Neural progenitor cell (in vitro differentiated cells): ENCODE measurements around the gene ZNF385A. TPM values are rescaled to one million over a fixed set of nuclear protein-coding genes. Genes with fewer than 3 reads are reported as not detected.

ENCODE experiments used
- DNase-seq: peaks from one replicate; pipeline ENCODE4 v3.0.0-alpha.2; 2016; ENCODE audit warnings: low spot score
- H2AFZ ChIP-seq: fragments of 200-600 bp; sonication (generic); replicated peaks from 2 replicates; pipeline ENCODE4 v1.6.1; 2016; ENCODE audit warnings: antibody characterized with exemption
- H3F3A ChIP-seq: fragments of 200-600 bp; sonication (generic); 2 replicates; pipeline ENCODE4 v1.6.1; 2016; ENCODE audit warnings: antibody characterized with exemption, low read depth
- H3K27ac ChIP-seq: fragments of 200-600 bp; sonication (generic); 2 replicates; pipeline ENCODE4 v1.5.1; 2016; ENCODE audit warnings: mild to moderate bottlenecking
- H3K27me3 ChIP-seq: fragments of 200-600 bp; sonication (generic); 2 replicates; pipeline ENCODE4 v1.6.1; 2016; ENCODE audit warnings: mild to moderate bottlenecking, moderate library complexity
- H3K36me3 ChIP-seq: fragments of 200-600 bp; sonication (generic); 2 replicates; pipeline ENCODE4 v1.5.1; 2016
- H3K4me1 ChIP-seq: fragments of 200-600 bp; sonication (generic); 2 replicates; pipeline ENCODE4 v1.6.1; 2016; ENCODE audit warnings: mixed run types
- H3K4me2 ChIP-seq: fragments of 200-600 bp; sonication (generic); 2 replicates; pipeline ENCODE4 v1.6.1; 2016
- H3K4me3 ChIP-seq: fragments of 200-600 bp; sonication (generic); 2 replicates; pipeline ENCODE4 v1.5.1; 2016
- H3K79me2 ChIP-seq: fragments of 200-600 bp; sonication (generic); 2 replicates; pipeline ENCODE4 v1.6.1; 2016; ENCODE audit warnings: low read depth
- H3K9ac ChIP-seq: fragments of 200-600 bp; sonication (generic); 2 replicates; pipeline ENCODE4 v1.6.1; 2016
- H3K9me3 ChIP-seq: fragments of 200-600 bp; sonication (generic); 2 replicates; pipeline ENCODE4 v1.5.1; 2016; ENCODE audit warnings: low read depth
- H4K20me1 ChIP-seq: fragments of 200-600 bp; sonication (generic); 2 replicates; pipeline ENCODE4 v1.6.1; 2016; ENCODE audit warnings: low read depth
- H3K27ac Mint-ChIP-seq: 3 replicates; pipeline ENCODE4 v1.8.0; 2021; ENCODE audit warnings: mixed read lengths
- H3K27me3 Mint-ChIP-seq: 2 replicates; pipeline ENCODE4 v1.8.0; 2022; ENCODE audit warnings: low read depth, mild to moderate bottlenecking, inconsistent platforms, moderate library complexity, mixed read lengths; ENCODE audit not compliant: insufficient read depth
- H3K36me3 Mint-ChIP-seq: 3 replicates; pipeline ENCODE4 v1.8.0; 2021; ENCODE audit warnings: mixed read lengths
- H3K4me1 Mint-ChIP-seq: 3 replicates; pipeline ENCODE4 v1.8.0; 2021; ENCODE audit warnings: mixed read lengths
- H3K4me3 Mint-ChIP-seq: 3 replicates; pipeline ENCODE4 v1.8.0; 2021; ENCODE audit warnings: mild to moderate bottlenecking, moderate library complexity, mixed read lengths
- H3K9me3 Mint-ChIP-seq: 3 replicates; pipeline ENCODE4 v1.8.0; 2020; ENCODE audit warnings: mixed read lengths
- CTCF ChIP-seq: fragments of 200-600 bp; sonication (generic); IDR thresholded peaks from 2 replicates; pipeline ENCODE4 v1.5.1; 2017; ENCODE audit warnings: antibody characterized with exemption, mild to moderate bottlenecking
- EZH2 ChIP-seq: fragments of 200-600 bp; sonication (generic); IDR thresholded peaks from 2 replicates; pipeline ENCODE4 v1.6.1; 2017; ENCODE audit warnings: antibody characterized with exemption, mild to moderate bottlenecking, moderate library complexity
- EZH2phosphoT487 ChIP-seq: fragments of 200-600 bp; sonication (generic); IDR thresholded peaks from 2 replicates; pipeline ENCODE4 v1.6.1; 2017; ENCODE audit warnings: antibody characterized with exemption
- total RNA-seq: library from RNA; depleted of rRNA; stranded (reverse); fragments of >200 nt; gene quantifications from 2 replicates; pipeline ENCODE4 v1.2.3, GENCODE V29; 2015; ENCODE audit warnings: low replicate concordance

The ZNF385A gene
- total RNA-seq, 1 donor from 2014 or later: 6.2 TPM

DNA sequence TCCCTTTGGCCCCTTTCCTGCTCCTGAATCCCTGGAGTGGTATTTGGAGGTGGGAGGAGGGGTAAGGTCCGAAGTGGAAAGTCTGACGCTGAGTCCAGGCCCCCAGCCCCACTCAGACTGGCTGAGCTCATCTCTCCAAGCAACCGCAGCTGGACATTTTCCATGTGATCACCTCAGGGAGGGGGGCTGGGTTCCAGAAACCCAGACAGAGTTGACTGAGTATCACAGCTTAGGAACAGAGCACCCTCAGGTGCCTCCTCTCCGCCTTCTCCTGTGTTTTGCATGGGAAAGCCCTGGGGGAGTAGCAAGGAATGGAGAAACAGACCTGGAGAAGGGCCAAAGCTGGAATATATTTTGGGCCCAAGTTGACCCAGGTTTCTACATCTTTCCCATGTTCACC, 42.6 kb upstream of the ZNF385A start:
- Histone ChIP-seq H3K9me3 (no peaks in the 10 kb centered on the region), H3K9ac (no peak overlapping the region), H4K20me1 (no peaks in the 10 kb centered on the region), H3K4me3 (no peak overlapping the region), H3K79me2 (no peaks in the 10 kb centered on the region), H3K36me3 (no peaks in the 10 kb centered on the region), H3K27me3 (no peaks in the 10 kb centered on the region), H3K27ac (no peak overlapping the region), H3F3A (peaks cover 21% of the 10 kb centered on the region), H3K4me1 (peaks cover 23% of the 10 kb centered on the region), H2AFZ (no peak overlapping the region), H3K4me2 (no peak overlapping the region)
- no peak for DNase-seq
- Mint-ChIP-seq H3K27me3 (peaks cover 17% of the 10 kb centered on the region), H3K9me3 (no peaks in the 10 kb centered on the region), H3K27ac (no peak overlapping the region), H3K4me1 (peaks cover 19% of the 10 kb centered on the region), H3K36me3 (no peaks in the 10 kb centered on the region), H3K4me3 (no peak overlapping the region)
- TF ChIP-seq CTCF (no peak), EZH2phosphoT487 (no peak), EZH2 (no peak)

DNA sequence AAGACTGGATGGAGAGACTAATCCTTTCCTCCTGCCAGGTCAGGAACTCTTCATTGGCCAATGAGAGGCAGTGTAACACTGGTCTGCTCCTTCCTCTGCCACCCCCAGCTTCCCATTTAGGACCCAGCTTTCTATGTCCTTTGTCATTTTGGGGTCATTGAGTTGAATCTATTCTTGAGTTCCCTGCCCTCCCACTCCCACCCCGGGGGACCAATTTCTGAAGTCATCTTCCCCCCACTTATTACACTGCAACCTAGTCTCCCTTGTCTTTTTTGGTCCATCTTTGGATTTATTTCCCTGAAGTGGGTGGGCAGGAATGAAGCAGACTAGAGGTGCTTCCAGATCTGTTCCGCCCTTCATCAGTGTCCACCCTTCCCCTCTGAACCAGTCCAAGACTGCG, 42.2 kb upstream of the ZNF385A start:
- H3K4me1 Mint-ChIP-seq: peaks cover 18% of the 10 kb centered on the region
- H3K36me3 Mint-ChIP-seq: no peaks in the 10 kb centered on the region
- TF ChIP-seq EZH2phosphoT487 (no peak), EZH2 (no peak), CTCF (no peak)
- Histone ChIP-seq H3K4me2 (no peak overlapping the region), H4K20me1 (no peaks in the 10 kb centered on the region), H3K79me2 (no peaks in the 10 kb centered on the region), H3K9ac (no peak overlapping the region), H3F3A (peaks cover 17% of the 10 kb centered on the region), H3K9me3 (no peaks in the 10 kb centered on the region), H3K27me3 (no peaks in the 10 kb centered on the region), H3K27ac (no peak overlapping the region), H3K4me1 (peaks cover 19% of the 10 kb centered on the region), H2AFZ (no peak overlapping the region), H3K4me3 (no peak overlapping the region), H3K36me3 (no peaks in the 10 kb centered on the region)
- no peak for DNase-seq
- peaks cover 20% of the 10 kb centered on the region for H3K27me3 Mint-ChIP-seq
- no peak overlapping the region for H3K4me3 Mint-ChIP-seq
- no peak overlapping the region for H3K27ac Mint-ChIP-seq
- H3K9me3 Mint-ChIP-seq: no peaks in the 10 kb centered on the region

GRCh38 chr12:54425702-54426101, 41.2 kb upstream of the ZNF385A start:
- H3F3A ChIP-seq: peaks cover 10% of the 10 kb centered on the region
- H3K9ac ChIP-seq: no peak overlapping the region
- no peaks in the 10 kb centered on the region for H4K20me1 ChIP-seq
- DNase-seq: no peak
- peaks cover 19% of the 10 kb centered on the region for H3K27me3 Mint-ChIP-seq
- H3K4me2 ChIP-seq: no peak overlapping the region
- H3K79me2 ChIP-seq: no peaks in the 10 kb centered on the region
- no peaks in the 10 kb centered on the region for H3K9me3 Mint-ChIP-seq
- H3K36me3 ChIP-seq: no peaks in the 10 kb centered on the region
- H3K4me3 ChIP-seq: no peak overlapping the region
- H3K4me3 Mint-ChIP-seq: no peak overlapping the region
- no peaks in the 10 kb centered on the region for H3K36me3 Mint-ChIP-seq
- H3K27ac Mint-ChIP-seq: no peak overlapping the region
- H3K4me1 ChIP-seq: peaks cover 20% of the 10 kb centered on the region
- H3K4me1 Mint-ChIP-seq: peaks cover 14% of the 10 kb centered on the region
- no peak overlapping the region for H2AFZ ChIP-seq
- H3K9me3 ChIP-seq: no peaks in the 10 kb centered on the region
- H3K27me3 ChIP-seq: no peaks in the 10 kb centered on the region
- TF ChIP-seq EZH2phosphoT487: no peak
- TF ChIP-seq EZH2: no peak
- no peak for TF ChIP-seq CTCF
- H3K27ac ChIP-seq: no peak overlapping the region
